ENCODE results near the gene NMNAT2. TPM values are rescaled to one million over a fixed set of nuclear protein-coding genes. Genes with fewer than 3 reads are reported as not detected.

The NMNAT2 gene
- total RNA-seq, 1 experiment from 2014 or later = 11.4 TPM

- Histone ChIP-seq H4K8ac (replicated peaks; ENCODE audit: insufficient read length, low read depth, low read length) (no peak overlapping the region), H3K27ac (ENCODE audit: insufficient read length, low read depth, low read length) (no peak overlapping the region), H3K23me2 (ENCODE audit: insufficient read length, low read depth, low read length, poor library complexity, severe bottlenecking) (no peaks in the 10 kb centered on the region), H2BK12ac (ENCODE audit: insufficient read length, low read depth, low read length) (no peak overlapping the region), H3T11ph (ENCODE audit: low read length) (no peak overlapping the region), H3K4me2 (ENCODE audit: insufficient read depth, insufficient read length, low read length) (no peak overlapping the region), H2BK5ac (ENCODE audit: insufficient read length, low read length) (no peak overlapping the region), H4K20me1 (ENCODE audit: control insufficient read depth, insufficient read depth, insufficient read length) (no peaks in the 10 kb centered on the region), H2BK120ac (ENCODE audit: low read depth, low read length, poor library complexity, severe bottlenecking) (no peak overlapping the region), H3K27me3 (ENCODE audit: insufficient read depth, low read length) (no peaks in the 10 kb centered on the region), H4K5ac (ENCODE audit: insufficient read length, low read depth, low read length) (no peak overlapping the region), H3K4ac (ENCODE audit: low read depth, low read length) (no peak overlapping the region), H3K79me1 (ENCODE audit: insufficient read depth, low read depth, low read length, poor library complexity, severe bottlenecking) (no peaks in the 10 kb centered on the region), H2BK20ac (ENCODE audit: low read depth, low read length, poor library complexity, severe bottlenecking) (no peak overlapping the region), H3K56ac (ENCODE audit: insufficient read length, low read depth, low read length) (no peak overlapping the region), H3K79me2 (ENCODE audit: insufficient read depth, low read length) (no peaks in the 10 kb centered on the region), H3K9me3 (ENCODE audit: control insufficient read depth, low read depth, low read length) (no peaks in the 10 kb centered on the region), H3K14ac (ENCODE audit: insufficient read depth, low read length) (no peak overlapping the region), H3K4me1 (ENCODE audit: insufficient read depth, low read length) (peaks cover 4% of the 10 kb centered on the region; the same call in 1 of the 2 replicates), H3K9ac (ENCODE audit: extremely low read depth, insufficient read length, low read length) (no peak overlapping the region), H4K91ac (ENCODE audit: insufficient read length, low read depth, low read length) (no peak overlapping the region), H3K23ac (ENCODE audit: insufficient read length, low read depth, low read length) (no peak overlapping the region), H3K18ac (ENCODE audit: insufficient read length, low read depth, low read length) (no peak overlapping the region), H2BK15ac (ENCODE audit: low read depth, low read length) (no peak overlapping the region), H2AFZ (ENCODE audit: low read length) (no peak overlapping the region), H2AK5ac (ENCODE audit: insufficient read length, low read length) (no peak overlapping the region)
- WGBS (ENCODE audit: extremely low coverage, insufficient read length, low lambda C conversion rate) = no CpG with 5 or more reads among the region's 3 CpGs
- Mint-ChIP-seq H3K36me3 (ENCODE audit: insufficient read depth in 1 of 3, low read depth in 3 of 3) (peaks cover 2 to 12% (median 4%) of the 10 kb centered on the region in 3 experiments; a peak in 5 of 7 replicates), H3K27ac (no peak overlapping the region), H3K9me3 (no peaks in the 10 kb centered on the region; a peak in 2 of 5 replicates), H3K4me1 (peaks cover 14 to 15% of the 10 kb centered on the region in 2 experiments; a peak in 3 of 4 replicates), H3K27me3 (ENCODE audit: low read depth) (peaks cover 2% of the 10 kb centered on the region; the same call in 1 of the 2 replicates), H3K4me3 (no peak overlapping the region)
- no peak for TF ChIP-seq CTCF (conservative IDR thresholded peaks at IDR 0.05)
- DNase-seq = no peak
Observed at GRCh38 chr1:183355797-183356196, 62.4 kb downstream of the NMNAT2 start.
